HG03571 (cell line): ENCODE results near the gene PARD6G.
"Not testable (repeated sequence)": the region's sequence is repeated elsewhere in the genome, so short reads cannot be mapped to it uniquely, and the experiment has no call there.

Source experiments
- ATAC-seq: cut with Tn5 transposase; IDR thresholded peaks from one replicate; pipeline ENCODE4 v1.9.1; 2021; ENCODE audit not compliant: unreplicated experiment

Gene PARD6G, protein sequence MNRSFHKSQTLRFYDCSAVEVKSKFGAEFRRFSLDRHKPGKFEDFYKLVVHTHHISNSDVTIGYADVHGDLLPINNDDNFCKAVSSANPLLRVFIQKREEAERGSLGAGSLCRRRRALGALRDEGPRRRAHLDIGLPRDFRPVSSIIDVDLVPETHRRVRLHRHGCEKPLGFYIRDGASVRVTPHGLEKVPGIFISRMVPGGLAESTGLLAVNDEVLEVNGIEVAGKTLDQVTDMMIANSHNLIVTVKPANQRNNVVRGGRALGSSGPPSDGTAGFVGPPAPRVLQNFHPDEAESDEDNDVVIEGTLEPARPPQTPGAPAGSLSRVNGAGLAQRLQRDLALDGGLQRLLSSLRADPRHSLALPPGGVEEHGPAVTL

DNA sequence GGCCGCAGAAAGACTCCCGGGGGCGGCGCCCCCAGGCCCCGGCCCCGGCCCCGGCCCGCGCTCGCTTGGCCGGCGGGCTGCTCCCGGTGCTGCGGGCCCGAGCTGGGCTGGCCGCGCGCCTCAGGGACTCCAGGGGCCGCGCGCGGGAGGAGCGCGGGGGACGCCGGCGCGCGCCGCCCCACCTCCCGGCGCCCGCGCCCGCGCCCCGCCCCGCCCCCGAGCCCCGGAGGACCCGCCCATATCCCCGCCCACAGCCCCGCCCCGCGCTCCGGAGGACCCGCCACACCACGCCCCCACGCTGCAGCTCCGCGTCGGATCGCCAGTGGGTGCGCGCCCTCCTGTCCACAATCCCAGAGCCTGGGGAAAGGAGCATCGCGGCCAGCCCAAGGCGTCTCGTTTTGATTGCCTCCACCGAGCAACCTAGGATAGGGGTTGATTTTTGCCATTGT lies at the start of gene PARD6G:
Gene PARD6G, minus strand, starts transcription at position 122 of the 449 bp plus-strand sequence. CDS start 166 bp downstream, outside the sequence.
- ATAC-seq = peak; percentile 61

DNA sequence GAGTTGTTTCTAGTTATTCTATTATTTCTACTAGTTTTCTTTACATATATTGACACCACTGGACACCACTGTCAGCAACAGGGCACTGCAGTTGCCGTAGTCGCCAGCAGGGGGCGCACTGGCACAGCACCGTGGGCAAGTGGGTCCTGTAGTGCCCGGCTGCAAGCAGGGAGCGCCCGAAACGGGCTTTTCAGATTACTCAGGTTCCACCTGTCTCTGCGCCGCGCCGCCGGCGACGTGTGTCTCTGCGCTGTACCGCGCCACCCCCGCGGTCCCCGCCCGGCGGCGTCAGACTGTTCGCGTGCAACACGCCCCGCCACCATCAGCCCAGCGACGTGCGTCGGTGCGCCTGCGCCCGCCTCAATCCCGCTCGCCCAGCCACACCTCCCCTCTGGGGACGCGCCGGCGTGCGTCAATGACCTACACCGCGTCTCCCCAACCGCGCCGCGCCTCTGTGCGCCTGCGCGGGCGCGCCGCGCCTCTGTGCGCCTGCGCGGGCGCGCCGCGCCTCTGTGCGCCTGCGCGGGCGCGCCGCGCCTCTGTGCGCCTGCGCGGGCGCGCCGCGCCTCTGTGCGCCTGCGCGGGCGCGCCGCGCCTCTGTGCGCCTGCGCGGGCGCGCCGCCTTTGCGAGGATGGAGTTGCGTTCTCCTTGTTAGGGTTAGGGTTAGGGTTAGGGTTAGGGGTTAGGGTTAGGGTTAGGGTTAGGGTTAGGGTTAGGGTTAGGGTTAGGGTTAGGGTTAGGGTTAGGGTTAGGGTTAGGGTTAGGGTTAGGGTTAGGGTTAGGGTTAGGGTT lies 15.1 kb upstream of the PARD6G start:
- not testable (repeated sequence) for ATAC-seq

DNA sequence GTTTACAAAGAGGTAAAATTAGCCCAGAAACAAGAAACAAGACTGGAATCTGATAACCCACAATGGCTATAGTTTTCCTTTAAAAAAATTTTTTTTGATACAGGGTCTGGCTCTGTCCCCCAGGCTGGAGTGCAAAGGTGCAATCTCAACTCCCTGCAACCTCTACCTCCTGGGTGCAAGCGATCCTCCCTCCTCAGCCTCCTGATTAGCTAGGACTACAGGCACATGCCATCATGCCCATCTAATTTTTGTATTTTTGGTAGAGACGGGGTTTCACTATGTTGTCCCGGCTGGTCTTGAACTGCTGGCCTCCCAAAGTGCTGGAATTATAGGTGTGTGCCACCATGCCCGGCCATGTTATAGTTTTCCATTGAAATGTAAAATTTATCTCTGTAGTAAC lies 12.3 kb upstream of the PARD6G start:
- no peak for ATAC-seq

DNA sequence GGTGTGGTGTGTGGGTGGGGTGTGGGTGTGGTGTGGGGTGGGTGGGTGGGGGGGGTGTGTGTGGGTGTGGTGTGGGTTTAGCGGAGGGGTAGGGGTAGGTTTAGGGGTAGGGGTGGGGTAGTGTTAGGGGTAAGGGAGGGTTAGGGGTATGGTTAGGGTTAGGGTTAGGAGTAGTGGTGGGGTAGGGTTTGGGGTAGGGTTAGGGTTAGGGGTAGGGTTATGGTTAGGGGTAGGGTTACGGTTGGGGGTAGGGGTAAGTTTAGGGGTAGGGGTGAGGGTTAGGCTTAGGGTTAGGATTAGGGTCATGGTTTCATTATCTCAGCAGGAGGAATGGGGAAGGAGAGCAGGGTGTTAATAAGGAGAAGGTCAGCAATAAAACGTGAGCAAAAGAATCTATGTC lies 11.3 kb upstream of the PARD6G start:
- no peak for ATAC-seq

DNA sequence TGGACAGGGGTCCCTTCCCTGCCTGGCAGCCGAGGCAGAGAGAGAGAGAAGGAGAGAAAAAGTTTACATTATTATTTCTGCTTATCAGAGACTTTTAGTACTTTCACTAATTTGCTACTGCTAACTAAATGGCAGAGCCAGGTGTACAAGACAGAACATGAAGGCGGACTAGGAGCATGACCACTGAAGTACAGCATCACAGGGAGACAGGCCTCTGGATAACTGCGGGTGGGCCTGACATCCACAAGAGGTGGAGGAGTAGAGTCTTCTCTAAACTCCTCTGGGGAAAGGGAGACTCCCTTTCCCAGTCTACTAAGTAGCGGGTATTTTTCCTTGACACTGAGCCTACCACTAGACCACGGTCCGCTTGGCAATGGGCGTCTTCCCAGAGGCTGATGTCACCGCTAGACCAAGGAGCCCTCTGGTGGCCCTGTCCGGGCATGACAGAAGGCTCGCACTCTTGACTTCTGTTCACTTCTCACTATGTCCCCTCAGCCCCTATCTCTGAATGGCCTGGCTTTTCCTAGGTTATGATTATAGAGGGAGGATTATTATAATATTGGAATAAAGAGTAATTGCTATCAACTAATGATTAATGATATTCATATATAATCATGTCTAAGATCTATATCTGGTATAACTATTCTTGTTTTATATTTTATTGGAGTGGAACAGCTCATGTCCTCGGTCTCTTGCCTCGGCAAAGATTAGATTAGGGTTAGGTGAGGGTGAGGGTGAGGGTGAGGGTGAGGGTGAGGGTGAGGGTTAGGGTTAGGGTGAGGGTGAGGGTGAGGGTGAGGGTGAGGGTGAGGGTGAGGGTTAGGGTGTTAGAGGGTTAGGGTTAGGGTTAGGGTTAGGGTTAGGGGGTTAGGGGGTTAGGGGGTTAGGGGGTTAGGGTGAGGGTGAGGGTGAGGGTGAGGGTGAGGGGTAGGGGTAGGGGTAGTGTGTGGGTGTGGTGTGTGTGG lies 10.5 kb upstream of the PARD6G start:
- not testable (repeated sequence) for ATAC-seq

DNA sequence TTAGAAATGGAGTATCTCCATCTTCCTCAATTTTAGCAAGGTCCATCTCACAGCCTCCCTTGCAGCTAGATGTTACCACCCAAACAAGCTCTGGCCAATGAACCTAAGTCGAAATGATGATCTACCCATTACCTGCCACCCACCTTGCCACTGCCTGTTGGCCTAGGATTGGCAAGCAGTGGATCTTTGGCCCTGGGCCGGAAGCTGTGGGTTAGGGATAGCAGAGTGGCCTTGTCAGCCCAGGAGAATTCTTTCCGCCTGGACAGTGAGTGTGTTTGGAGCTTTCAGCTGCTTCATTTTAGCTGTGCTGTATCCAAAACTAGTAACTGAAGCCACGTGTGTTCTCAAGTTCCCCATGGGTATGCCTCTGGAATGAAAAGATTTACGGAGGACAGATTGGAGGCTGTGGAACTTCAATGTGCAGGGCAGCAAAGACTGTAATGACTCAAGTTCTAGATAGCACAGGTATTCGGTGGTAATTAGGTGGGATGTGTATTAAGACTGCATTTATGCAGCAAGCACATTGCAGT lies 7.7 kb upstream of the PARD6G start:
- no peak for ATAC-seq

DNA sequence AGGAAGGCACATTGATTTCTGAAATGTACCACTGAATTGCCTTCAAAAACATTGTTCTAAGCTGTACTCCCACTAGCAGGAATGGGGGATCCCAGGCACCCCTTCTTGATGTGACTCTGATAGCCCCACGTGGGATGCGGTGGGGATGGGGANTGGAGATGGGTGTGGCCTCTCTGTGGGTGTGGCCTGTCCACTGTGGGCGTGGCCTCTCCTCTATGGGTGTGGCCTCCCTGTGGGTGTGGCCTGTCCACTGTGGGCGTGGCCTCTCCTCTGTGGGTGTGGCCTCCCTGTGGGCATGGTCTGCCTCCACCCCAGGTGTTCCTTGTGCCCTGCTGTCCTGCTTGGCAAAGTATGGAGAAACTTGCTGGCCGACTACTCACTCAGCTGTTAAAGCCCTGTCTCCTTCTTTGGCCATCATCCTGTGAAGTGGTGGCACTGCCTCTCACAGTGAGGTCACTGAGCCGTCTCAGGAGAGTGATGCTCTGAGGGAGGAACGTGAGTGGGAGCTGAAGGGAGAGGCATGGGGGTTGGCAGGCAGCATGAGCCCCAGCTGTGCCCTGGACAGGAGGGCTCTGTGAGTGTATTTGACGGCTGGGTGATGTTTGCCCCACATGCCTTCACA lies 6.7 kb upstream of the PARD6G start:
- no peak for ATAC-seq

DNA sequence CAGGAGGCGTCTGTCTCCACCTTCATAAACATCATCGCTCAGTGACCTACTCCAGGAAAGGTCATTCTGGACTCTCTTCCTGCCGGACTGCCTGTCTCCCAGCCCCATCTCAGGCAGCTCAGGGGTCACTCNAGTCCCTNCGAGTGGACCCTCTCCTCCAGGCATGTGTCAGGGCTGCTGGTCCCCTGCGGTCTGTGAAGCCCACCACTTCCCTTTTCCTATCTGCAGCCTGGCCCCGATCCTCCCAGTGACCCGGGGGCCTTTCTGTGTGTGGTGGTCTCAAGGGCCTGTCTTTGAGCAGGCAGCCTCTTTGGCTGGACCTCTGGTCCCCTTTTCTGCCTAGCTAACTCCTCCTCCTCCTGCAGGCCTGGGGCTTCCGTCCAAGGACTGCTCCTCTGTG lies 5.9 kb upstream of the PARD6G start:
- ATAC-seq = no peak

DNA sequence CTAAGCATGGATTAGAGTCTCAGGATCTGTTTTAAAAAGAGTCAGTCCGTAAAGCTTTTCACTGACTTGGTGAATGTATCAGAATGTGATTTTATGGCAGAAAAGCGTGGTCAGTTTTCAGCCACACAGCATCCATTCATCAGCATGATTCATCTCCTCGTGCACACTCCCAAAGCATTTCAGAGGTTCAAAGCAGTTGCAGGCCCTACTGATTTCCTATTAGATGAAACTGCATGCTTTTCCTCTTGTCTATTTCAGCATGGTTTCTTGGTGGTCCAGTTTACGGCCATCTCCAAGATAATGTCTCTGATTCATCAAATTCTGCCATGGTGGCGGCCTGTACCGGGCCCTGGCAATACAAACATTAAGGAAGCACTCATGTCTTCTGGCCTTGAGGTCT lies 4.8 kb upstream of the PARD6G start:
- no peak for ATAC-seq

DNA sequence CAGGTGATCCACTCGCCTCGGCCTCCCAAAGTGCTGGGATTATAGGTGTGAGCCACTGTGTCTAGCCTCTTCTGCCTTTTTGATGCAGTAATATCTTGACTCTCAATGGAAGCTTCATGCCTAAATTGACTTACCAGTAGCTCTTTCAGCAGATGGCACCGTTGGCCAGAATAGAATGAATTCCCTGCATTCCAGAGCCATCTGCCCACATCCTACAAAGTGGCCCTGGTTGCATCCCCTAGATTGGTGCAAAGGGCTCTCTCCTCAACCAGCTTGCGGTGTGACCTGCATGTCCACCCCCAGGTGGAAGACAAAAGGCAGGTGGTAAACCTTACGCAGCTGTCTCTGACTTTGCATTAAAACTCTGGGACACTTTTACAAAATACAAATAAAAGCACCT lies 4.4 kb upstream of the PARD6G start:
- no peak for ATAC-seq

DNA sequence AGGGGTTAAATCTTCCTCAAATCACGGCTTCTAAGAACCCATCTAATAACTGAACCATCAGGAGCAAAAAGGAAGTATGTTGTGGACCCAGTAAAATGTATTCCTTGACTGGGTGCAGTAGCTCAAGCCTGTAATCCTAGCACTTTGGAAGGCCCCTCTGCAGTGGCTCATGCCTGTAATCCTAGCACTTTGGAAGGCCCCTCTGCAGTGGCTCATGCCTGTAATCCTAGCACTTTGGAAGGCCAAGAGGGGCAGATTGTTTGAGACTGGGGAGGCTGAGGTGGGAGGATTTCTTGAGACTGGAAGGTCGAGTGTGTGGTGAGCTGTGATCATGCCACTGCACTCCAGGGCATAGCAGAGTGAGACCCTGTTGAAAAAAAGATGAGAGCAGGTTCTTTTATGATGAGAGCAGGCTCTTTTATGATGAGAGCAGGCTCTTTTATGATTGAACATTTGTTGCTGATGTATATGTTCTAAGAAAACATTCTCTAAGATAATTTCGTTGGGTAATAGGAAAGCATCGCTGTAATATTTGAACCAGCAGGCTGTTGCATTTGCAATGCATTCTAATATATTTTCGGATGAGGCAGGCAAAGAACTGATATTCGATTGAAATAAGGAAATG lies 3.5 kb upstream of the PARD6G start:
- ATAC-seq = no peak

DNA sequence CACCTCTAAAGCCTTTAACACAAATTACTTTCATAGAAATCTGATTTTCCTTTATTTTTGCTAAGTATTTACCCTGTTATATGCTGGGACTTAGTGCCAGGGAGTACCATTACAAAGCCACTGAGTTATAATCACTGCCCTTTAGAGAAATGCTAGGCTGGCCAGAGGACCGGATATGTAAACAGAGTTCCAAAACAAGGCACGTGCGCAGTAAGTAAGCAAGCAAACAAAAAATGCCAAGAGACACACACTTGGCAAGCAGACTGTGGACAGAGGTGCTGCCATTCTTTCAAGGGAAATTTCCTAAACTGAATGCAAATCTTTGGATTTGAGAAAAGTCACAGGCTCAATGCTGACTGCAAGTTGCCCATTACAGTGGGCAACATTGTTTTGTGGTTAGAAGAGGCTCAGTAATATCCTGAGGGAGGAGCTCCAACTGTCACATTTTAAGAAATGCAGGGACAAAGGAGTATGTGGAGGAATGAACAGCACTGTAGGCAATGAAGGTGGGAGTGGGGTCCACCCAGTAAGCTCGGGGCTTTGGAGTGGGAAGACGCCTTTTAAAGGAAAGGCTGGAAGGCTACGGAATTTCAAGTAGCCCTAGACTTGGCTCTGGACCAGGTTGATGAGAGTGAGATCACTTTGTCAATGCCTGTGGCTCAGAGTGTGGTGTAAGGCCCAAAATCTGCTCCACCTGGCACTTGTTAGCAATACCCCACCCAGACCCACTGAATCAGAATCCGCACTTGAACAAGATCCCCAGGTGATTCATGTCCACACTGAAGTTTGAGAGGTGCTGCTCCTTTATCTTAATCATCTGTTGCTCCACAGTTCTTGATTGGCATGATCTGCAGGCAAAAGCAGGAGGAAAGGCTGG lies 2.1 kb upstream of the PARD6G start:
- no peak for ATAC-seq

DNA sequence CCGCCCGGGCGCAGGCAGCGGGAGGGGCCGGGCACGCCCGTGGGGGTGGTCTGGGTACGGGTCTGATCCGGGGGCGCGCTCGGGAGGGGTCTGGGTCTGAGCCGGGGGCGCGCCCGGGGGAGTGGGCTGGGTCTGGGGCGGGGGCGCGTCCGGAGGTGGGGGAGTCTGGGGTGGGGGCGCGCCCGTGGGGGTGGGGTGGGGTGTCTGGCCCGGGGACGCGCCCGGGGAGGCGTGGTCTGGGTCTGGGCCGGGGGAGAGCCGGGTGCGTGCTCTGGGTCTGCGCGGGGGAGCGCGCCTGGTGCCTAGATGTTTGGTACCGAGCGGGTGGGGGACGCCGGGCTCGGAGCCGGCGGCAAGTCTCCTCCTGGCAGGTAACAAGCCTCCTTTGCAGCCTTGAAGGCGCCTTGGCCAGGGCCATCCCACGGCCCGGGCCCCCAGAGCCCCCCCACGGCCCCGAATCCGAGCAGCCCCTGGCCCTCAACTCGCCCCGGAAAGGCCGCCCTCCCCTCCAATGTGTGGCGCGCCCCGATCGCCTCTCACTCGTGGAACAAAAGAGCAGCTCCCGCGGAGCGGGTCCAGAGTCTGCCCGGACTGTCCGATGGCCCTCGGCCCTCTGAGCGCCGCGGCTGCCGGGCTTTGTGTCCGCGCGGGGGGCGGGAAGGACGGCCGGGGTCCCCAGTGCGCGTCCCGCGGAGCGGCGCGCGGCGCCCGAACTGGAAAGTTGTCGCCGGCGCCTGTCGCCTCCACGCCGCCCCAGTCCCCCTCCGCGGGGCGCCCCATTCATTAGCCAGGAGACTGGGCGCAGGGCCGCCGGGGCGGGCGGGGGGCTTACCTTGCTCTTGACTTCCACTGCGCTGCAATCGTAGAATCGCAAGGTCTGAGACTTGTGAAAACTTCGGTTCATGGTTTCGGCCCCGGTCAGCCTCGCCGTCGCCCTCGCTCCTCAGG lies 595 bp downstream of the PARD6G start:
- peak; percentile 28 for ATAC-seq

DNA sequence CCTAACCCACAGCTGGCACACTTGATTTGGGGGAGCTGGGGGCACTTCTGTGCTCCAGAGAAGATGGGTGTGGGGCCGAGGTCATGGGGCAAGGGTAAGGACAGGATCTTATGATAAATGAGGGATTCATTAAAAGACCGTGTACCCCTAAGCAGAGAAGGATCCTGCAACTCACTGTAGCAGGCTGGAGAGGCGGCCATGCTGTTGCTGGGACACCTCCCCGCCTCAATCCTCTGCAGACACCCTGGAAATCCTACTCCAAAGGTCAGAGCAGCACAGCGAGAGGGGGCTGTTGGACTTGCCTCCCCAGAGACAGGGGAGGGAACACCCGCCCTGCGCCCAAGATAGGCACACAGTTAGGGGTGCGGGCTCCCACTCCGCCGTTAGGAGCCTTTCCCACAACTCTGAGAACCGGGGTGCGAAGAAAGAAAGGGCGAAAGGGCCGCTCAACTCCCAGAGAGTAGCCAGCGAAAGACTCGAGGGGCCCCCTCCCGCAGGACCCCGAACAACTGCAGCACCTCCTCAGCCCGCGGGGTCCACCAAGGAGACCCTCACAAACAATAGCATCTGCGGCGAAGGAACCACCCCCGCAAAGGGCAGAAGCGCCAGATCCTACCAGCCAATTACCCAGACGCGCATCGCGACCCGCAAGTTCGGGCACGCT lies 1.4 kb downstream of the PARD6G start:
- no peak for ATAC-seq

DNA sequence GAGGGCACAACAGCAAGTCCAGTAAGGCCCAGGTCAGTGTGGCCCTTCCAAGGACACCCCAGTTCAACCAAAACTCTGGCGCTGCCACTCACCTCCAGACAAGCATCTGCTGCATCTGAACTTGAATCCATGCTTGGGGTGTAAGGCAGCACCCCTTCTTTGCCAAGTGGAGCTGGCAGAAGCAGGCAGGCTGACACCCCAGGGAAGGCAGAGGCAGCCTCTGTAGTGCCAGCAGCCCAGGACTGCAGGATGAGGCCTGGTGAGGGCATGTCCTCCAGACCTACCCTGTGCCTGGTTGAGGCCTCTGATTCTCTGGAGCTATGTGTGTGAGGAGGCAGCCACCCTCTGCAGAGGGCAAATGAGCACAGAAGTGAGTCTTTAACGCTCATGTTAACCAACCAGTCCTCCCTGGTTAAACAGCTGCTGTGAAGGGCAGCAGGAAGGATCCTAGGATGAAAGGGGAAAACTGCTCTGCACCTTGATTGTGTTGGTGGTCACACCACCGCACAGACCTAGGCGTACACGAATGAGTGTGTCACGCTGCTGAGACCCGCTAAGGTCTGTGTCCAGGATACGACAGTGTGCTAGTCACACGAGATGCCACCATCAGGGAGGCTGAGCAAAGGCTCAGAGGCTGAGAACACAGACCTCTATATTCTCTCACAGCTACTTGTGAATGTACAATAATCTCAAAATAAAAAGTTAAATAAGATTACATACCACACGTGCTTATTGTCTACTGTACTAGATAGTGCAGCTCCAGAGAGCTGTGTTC lies 2.2 kb downstream of the PARD6G start:
- no peak for ATAC-seq

DNA sequence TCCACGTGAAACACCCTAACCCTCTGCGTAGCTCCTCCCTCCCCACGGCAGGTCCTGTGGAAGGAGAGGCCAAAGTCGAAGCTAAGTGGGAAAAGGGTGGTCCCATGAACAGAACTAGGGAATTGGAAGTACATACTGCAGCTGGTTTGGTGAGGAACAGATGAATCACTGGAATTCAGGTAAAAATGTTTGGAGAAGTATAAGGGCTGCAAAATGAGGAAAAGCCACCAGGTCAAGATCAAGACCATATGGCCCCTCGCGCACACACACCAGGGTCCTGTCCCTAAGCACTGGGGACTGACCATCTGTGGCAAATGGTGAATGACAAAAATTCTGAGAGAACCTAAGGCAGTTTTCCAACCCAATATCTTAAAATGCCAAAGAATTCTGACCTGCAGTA lies 3.1 kb downstream of the PARD6G start:
- no peak for ATAC-seq

DNA sequence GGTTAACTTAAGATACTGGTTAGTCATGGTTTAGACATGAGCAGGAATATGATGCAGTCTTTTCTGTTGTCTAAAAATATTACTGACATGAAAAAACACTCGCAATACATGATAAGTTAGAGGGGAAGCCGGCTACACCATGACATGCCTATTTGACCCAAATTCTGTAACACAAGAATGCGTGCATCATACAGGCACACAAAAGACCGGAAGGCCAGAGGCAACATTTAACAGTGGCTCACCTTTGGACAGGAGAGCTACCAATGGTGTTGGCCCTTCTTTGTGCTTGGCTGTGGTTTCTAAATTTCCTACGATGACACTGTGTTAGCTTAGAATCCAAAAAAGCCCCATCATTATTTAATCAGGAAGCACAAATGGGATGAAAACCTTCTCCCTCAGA lies 4.1 kb downstream of the PARD6G start:
- no peak for ATAC-seq
